ENCODE results near the gene TRPM7. TPM values are rescaled to one million over a fixed set of nuclear protein-coding genes. Genes with fewer than 3 reads are reported as not detected.

Gene TRPM7
- total RNA-seq, 1 donor from 2014 or later, result 31.2 TPM

- TF ChIP-seq CTCF (IDR thresholded peaks at IDR 0.05; ENCODE audit: insufficient read depth, low read length, poor library complexity, severe bottlenecking), result no peak
- no peaks in the 10 kb centered on the region for H3K27me3 ChIP-seq (ENCODE audit: control insufficient read depth, insufficient read depth, low read length)
- DNase-seq (ENCODE audit: low read depth), result no peak
- peak overlapping the region; percentile 99 for H3K4me3 ChIP-seq (ENCODE audit: low read depth, low read length)
- no peaks in the 10 kb centered on the region for H3K36me3 ChIP-seq (ENCODE audit: control insufficient read depth, insufficient read depth, low read length)
These were observed 575 bp downstream of the TRPM7 start for GRCh38 chr15:50685976-50686468.

- TF ChIP-seq CTCF (IDR thresholded peaks at IDR 0.05; ENCODE audit: insufficient read depth, low read length, poor library complexity, severe bottlenecking), result no peak
- Histone ChIP-seq H3K27me3 (ENCODE audit: control insufficient read depth, insufficient read depth, low read length) (no peaks in the 10 kb centered on the region), H3K36me3 (ENCODE audit: control insufficient read depth, insufficient read depth, low read length) (no peaks in the 10 kb centered on the region), H3K4me3 (ENCODE audit: low read depth, low read length) (peak overlapping the region; percentile 99)
- DNase-seq (ENCODE audit: low read depth), result no peak
These were observed 1.2 kb downstream of the TRPM7 start for GRCh38 chr15:50685191-50685975.

DNA sequence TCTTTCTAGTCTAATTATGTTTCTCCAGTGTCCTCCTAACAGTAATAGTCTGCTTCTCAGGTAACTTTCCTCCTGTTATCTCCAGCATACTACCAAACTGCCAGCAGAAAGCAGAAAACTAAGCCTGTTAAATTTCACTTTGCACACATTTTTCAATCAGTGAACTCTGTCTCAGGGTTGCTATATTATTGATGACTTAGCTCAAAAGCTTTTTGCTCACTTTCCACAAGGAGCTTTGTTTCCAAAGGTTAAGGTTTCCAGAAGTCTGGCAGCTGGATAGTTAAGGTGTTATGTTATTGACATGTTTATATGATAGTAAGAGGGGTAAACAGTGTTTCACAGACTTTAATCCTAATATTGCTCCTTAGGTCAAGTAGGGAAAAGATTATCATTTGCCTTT, 5.1 kb downstream of the TRPM7 start:
- DNase-seq (ENCODE audit: low read depth), result no peak
- H3K27me3 ChIP-seq (ENCODE audit: control insufficient read depth, insufficient read depth, low read length), result no peaks in the 10 kb centered on the region
- H3K36me3 ChIP-seq (ENCODE audit: control insufficient read depth, insufficient read depth, low read length), result no peaks in the 10 kb centered on the region
- no peak for TF ChIP-seq CTCF (IDR thresholded peaks at IDR 0.05; ENCODE audit: insufficient read depth, low read length, poor library complexity, severe bottlenecking)
- no peak overlapping the region for H3K4me3 ChIP-seq (ENCODE audit: low read depth, low read length)

GRCh38 chr15:50676799-50677483, 9.7 kb downstream of the TRPM7 start:
- DNase-seq (ENCODE audit: low read depth), result peak; percentile 58

DNA sequence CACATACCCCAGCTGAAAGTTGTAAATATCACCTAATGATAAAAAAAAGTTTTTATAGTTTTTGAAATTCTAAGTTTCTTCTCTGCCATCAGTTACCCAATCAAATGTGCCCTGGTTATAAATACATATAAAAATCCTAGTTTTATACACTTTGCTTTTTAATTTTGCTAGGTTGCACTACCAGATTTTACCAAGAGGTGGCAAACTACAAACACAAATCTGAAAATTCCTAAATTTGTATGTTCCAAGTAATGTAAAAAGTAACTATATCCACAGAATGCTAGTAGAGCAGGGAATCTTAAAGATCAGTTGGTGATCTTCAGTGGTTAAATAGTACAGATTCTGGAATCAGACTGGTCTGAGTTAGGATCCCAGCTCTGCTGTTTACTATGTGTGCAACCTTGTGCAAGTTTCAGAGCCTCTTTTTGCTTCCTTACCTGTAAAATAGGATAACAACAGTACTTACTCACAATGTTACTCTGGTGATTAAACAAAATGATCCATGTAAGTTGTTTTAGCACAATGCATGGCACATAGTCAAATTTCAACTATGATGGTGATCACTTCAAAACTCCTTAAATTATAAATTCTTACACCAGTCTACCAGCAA, 11.0 kb downstream of the TRPM7 start:
- no peak for DNase-seq (ENCODE audit: low read depth)
- no peaks in the 10 kb centered on the region for H3K27me3 ChIP-seq (ENCODE audit: control insufficient read depth, insufficient read depth, low read length)
- H3K4me3 ChIP-seq (ENCODE audit: low read depth, low read length), result no peak overlapping the region
- no peaks in the 10 kb centered on the region for H3K36me3 ChIP-seq (ENCODE audit: control insufficient read depth, insufficient read depth, low read length)
- TF ChIP-seq CTCF (IDR thresholded peaks at IDR 0.05; ENCODE audit: insufficient read depth, low read length, poor library complexity, severe bottlenecking), result peak; percentile 59

More at GRCh38 chr15:50676799-50677483, 9.7 kb downstream of the TRPM7 start:
- H3K36me3 ChIP-seq (ENCODE audit: control insufficient read depth, insufficient read depth, low read length), result no peaks in the 10 kb centered on the region
- no peak overlapping the region for H3K4me3 ChIP-seq (ENCODE audit: low read depth, low read length)
- no peak for TF ChIP-seq CTCF (IDR thresholded peaks at IDR 0.05; ENCODE audit: insufficient read depth, low read length, poor library complexity, severe bottlenecking)
- no peaks in the 10 kb centered on the region for H3K27me3 ChIP-seq (ENCODE audit: control insufficient read depth, insufficient read depth, low read length)

Measured in kidney epithelial cell (primary cell).